ENCODE data around the gene OTOA. TPM values are rescaled to one million over a fixed set of nuclear protein-coding genes. Genes with fewer than 3 reads are reported as not detected.

OTOA gene
- total and polyA plus RNA-seq, 2 of the 13 experiments (the other 11 are each of a cell fraction or from before 2014, with no cell fraction given), result 0.05 to 0.15 TPM

GRCh38 chr16:21619765-21620425 is 43.9 kb upstream of the OTOA start (continued):
- no peak for TF ChIP-seq E2F2 (CRISPR knock-in tag; IDR thresholded peaks at IDR 0.05; ENCODE audit: borderline replicate concordance)
- TF ChIP-seq KDM5B (CRISPR knock-in tag; IDR thresholded peaks at IDR 0.05; ENCODE audit: borderline replicate concordance), result no peak
- no peak for TF ChIP-seq FOXA3 (CRISPR knock-in tag; IDR thresholded peaks at IDR 0.05)
- TF ChIP-seq CBX1 (IDR thresholded peaks at IDR 0.05; ENCODE audit: low read depth), result no peak
- TF ChIP-seq ZNF431 (CRISPR knock-in tag; IDR thresholded peaks at IDR 0.05; ENCODE audit: borderline replicate concordance, low read depth), result no peak
- TF ChIP-seq XRCC5 (optimal IDR thresholded peaks at IDR 0.05; ENCODE audit: low read length), result no peak
- TF ChIP-seq ZNF781 (CRISPR knock-in tag; IDR thresholded peaks at IDR 0.05; ENCODE audit: borderline replicate concordance, not compliant biosample characterization), result no peak
- no peak for TF ChIP-seq ZNF331 (CRISPR knock-in tag; IDR thresholded peaks at IDR 0.05)
- no peak for TF ChIP-seq ZNF878 (CRISPR knock-in tag; IDR thresholded peaks at IDR 0.05)
- no peak for TF ChIP-seq ZFP41 (CRISPR knock-in tag; IDR thresholded peaks at IDR 0.05; ENCODE audit: borderline replicate concordance)

GRCh38 chr16:21620592-21620991 is 43.2 kb upstream of the OTOA start:
- POLR2A ChIA-PET, result interaction anchor here (1.7 kb wide), 1 partner anchor 17 kb away, joined by 5 read pairs; no protein-coding TSS in a partner anchor
- peaks cover 8% of the 10 kb centered on the region for H3K4me1 ChIP-seq (ENCODE audit: insufficient read depth, low read length)
- DNase-seq (ENCODE audit: low spot score) (no peak), ATAC-seq (no peak), FAIRE-seq (no peak)
- H3K27ac ChIP-seq (ENCODE audit: extremely low read length, insufficient read depth, low read length), result no peak overlapping the region
- no peak overlapping the region for H2AFZ ChIP-seq (ENCODE audit: low read length)
- intact Hi-C loops (cut with micrococcal nuclease; ENCODE audit: unreplicated experiment), result no loop called here
- H4K20me1 ChIP-seq (ENCODE audit: insufficient read depth, low read length), result no peaks in the 10 kb centered on the region
- H3K9ac ChIP-seq (ENCODE audit: insufficient read depth, low read depth, low read length), result no peak overlapping the region
- in situ Hi-C loops (cut with HindIII; ENCODE audit: extremely low pct_ligation_motif_present, low pct_unique_long_range_greater_than_20kb), result no loop called here
- BruUV-seq (replicated peaks), result no TSS peak
- H3K9me3 ChIP-seq (ENCODE audit: low read length), result no peaks in the 10 kb centered on the region
- CTCF ChIA-PET (ENCODE audit: low intra/inter-chr PET ratio, low total read pairs), result no interaction called here
- H3K4me2 ChIP-seq (ENCODE audit: low read depth, low read length), result no peak overlapping the region
- peaks cover 12 to 28% of the 10 kb centered on the region in 2 experiments for H3K36me3 ChIP-seq (replicated peaks in 1 of 2; ENCODE audit: control insufficient read depth in 1 of 2, insufficient read depth in 2 of 2, low read length in 2 of 2)
- H3K79me2 ChIP-seq (ENCODE audit: insufficient read depth, low read length), result peaks cover 8% of the 10 kb centered on the region
- no peaks in the 10 kb centered on the region for H3K27me3 ChIP-seq (ENCODE audit: control insufficient read depth in 1 of 2, insufficient read depth in 2 of 2, low read length in 2 of 2)
- H3K4me3 ChIP-seq (replicated peaks in 1 of 3; ENCODE audit: insufficient read depth in 1 of 3, low read depth in 2 of 3, low read length in 3 of 3), result no peak overlapping the region
- TF ChIP-seq ZFP41 (CRISPR knock-in tag; IDR thresholded peaks at IDR 0.05; ENCODE audit: borderline replicate concordance) (no peak), PAXIP1 (CRISPR knock-in tag; conservative IDR thresholded peaks at IDR 0.05) (no peak), ZNF616 (CRISPR knock-in tag; IDR thresholded peaks at IDR 0.05; ENCODE audit: low read depth) (no peak), THAP8 (CRISPR knock-in tag; IDR thresholded peaks at IDR 0.05; ENCODE audit: borderline replicate concordance) (no peak), NAIF1 (CRISPR knock-in tag; IDR thresholded peaks at IDR 0.05; ENCODE audit: borderline replicate concordance) (no peak), TCF12 (IDR thresholded peaks at IDR 0.05) (no peak), TCF12 (CRISPR knock-in tag; IDR thresholded peaks at IDR 0.05) (no peak), ISL2 (CRISPR knock-in tag; IDR thresholded peaks at IDR 0.05) (no peak)
- TF ChIP-seq, protein P1, sequence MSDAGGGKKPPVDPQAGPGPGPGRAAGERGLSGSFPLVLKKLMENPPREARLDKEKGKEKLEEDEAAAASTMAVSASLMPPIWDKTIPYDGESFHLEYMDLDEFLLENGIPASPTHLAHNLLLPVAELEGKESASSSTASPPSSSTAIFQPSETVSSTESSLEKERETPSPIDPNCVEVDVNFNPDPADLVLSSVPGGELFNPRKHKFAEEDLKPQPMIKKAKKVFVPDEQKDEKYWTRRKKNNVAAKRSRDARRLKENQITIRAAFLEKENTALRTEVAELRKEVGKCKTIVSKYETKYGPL (CRISPR knock-in tag; IDR thresholded peaks at IDR 0.05), result no peak
